HG02981 (cell line): ENCODE data around the gene RIC3.

Experiments used
- ATAC-seq: cut with Tn5 transposase; IDR thresholded peaks from one replicate; pipeline ENCODE4 v1.9.1; 2021; ENCODE audit warnings: mild to moderate bottlenecking, moderate library complexity; ENCODE audit not compliant: unreplicated experiment

Gene RIC3

DNA sequence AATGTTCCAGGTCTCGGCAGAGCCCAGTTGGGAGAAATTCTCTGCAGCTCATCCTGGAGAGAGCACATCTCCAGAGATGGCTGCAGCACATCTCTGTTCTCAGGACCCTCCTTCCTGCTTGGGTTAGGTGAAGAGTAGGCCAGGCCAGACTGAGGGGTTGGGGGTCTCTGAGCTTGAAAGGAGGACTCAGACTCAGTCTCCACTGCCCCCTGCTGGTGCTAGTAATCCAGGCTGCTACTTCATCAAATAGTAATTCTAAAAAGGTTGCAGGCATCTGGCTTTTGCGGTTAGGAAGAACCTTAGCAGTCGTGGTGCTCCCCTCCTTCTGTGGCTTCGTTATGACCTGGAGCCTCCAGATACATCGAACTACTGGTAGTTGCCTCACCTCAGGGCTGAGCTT, 78.1 kb downstream of the RIC3 start:
- ATAC-seq: no peak

DNA sequence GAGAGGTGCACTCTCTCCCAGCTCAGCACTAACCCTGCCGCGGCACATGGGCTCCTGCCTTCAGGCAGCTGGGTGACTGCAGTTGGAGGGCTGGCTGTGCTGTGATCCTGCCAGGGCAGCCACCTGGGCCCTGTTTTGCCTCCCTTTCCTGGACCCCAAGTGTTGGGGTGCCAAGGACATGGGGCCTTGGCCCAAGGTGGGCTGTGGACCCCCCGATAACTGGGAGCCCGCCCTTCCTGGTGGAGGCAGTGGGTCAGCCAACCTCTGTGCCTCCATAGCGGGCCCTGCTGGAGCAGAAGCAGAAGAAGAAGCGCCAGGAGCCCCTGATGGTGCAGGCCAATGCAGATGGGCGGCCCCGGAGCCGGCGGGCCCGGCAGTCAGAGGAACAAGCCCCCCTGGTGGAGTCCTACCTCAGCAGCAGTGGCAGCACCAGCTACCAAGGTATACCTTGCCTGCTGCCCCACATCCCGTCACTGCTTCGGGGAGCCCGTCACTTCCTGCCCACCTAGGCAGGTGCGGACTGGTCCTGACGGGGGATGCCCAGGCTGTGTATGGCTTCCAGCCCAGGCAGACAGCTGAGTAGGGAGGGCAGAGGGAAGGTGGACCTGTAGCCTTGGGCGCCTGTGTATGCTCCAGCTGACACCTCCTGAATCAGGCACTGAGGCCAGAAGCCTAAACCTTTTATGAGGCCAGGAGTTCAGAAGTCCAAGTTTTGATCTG, 78.9 kb downstream of the RIC3 start:
- ATAC-seq: no peak

DNA sequence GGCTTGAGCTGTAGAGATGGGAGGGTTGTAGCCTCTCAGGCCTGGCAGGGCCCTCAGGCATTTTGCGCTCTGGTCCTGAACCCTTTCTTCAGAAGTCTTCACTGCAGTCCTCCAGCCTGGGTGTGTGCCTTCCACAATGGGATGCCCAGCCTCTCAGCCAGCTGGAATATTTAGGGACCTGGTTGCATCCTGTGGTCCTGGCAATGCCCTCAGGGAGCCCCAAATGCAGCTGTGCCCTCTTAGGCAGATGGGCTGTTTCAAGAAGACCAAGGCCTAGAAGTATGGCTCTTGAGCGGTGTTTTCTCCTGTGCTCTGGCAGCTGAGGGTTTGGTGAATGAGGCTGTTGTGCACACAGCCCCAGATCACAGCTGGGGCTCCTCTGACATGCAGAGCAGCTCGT, 81.1 kb downstream of the RIC3 start:
- no peak for ATAC-seq

DNA sequence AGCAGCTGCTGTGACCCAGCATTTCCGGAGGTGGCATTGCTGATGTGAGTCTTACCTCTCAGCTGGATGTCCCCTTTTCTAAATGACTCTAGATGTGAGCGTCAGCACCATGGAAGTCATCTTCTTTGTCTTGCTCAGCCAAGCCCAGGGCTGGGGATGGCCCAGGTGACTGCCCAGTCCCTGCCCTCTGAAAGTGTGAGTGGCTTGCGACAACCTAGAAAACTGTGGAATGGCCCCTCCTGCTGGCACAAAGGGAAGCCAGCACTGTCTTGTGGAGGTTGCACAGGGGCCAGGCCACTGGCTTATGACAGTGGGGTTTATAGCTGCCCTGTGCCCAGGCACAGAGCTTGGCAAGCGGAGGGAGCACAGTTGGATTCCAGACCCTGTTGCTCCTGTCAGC, 81.6 kb downstream of the RIC3 start:
- no peak for ATAC-seq

DNA sequence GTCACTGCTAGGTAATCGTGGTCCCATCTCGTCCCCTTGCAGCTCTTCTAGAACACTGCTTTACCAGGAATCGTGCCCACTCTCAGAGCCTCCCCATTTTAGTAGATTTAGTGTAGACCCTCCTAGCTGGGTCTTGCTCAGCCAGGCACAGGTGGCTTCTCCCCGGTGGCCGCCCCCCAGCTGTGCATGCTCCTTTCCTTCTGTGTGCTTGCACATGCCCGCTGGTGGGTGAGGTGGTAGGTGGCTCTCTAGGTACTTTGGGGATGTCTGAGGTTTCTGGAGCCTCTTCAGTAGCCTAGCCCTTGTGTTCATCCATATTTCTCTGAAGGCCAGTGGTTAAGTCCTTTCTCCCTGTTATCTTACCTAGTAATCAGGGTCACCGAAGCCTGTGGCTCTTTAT, 82.3 kb downstream of the RIC3 start:
- ATAC-seq: no peak

DNA sequence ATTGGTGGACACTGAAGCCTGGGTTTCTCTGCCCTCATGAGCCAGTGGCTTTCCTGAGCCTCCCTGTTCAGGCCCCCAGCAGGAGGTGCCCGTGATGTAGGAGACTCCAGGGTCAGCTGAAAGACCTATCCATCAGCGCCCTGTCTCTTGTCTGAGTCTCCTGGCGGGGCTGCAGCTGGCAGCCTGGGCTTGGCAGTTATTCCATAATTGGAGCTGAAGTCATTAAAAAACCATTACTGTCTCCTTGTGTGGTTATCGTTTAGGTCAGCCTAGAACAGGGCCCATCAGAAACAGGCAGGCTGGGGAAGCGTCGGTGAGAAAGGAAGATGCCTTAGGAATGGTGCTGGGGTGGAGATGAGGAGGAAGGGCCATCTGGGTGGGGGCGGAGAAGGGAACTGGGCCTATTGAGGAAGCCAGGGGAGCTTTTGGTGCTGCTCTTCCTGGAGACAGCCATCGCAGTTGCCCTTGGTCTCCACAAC, 82.8 kb downstream of the RIC3 start:
- no peak for ATAC-seq

DNA sequence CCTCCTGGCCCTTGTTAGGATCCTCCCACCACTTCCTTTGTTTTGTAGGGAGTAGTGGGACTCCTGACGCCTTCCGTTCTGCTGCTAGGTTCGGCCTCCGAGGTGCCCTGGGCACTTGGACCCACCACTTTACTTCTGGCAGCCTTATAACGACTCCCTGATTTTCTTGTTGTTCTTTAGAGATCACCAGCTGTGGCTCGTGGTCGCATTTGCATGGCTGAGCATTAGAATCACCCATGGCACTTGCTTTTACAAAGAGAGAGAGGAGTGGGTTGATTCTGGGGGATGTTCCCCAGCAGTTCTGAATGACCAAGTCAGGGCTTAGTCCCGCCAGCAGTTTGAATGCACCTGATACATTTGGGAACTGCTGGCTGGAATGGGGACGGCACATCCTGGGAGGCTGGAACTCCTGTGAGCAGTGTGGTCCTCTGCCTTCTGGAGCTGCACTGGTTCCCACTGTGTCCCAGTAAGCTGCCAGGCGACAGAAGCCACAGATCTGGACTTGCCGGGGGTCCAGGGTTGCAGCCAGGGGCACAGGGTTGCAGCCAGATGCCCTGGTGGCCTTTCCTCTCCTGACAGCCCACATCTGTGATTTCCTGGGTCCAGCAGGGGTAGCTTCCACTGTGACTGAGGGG, 83.7 kb downstream of the RIC3 start:
- ATAC-seq: no peak

DNA sequence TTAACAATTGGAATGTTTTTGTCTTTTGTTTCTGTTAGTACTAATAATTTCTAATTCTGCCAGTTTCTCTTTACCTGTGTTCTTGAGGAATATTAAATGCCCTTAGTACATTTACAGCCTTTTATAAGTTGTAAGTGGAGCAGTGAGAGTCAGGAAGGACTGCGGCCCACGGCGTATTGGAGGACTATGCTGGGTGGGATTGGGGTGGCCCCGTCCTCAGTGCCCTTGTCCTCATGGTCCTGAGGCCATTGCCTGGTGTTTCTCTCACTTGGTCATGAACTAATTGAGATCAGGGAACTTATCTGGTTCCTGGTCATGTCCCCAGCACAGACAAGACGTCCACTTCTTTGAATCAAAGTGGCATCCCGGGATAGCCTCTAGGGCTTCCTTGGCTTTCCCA, 84.5 kb downstream of the RIC3 start:
- ATAC-seq: no peak

DNA sequence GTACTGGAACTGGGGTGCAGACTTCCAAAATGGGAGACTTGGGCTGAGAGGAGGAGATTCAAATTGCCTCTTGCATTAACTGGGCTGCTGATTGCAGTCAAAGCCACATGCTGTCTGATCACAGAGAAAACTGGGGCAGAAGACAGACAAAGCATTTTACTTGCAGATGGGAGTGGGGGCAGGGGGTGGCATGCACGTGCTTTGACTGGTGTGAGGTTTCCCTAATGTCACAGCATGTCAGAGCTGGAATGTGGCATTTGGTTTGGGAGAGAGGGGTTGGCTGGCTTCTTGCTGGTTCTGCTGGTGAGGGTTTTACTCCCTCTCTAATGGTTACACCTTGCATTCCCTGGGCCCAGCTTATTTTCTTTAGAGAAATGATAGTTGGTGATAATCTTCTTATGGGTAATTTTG, 84.9 kb downstream of the RIC3 start:
- ATAC-seq: no peak

DNA sequence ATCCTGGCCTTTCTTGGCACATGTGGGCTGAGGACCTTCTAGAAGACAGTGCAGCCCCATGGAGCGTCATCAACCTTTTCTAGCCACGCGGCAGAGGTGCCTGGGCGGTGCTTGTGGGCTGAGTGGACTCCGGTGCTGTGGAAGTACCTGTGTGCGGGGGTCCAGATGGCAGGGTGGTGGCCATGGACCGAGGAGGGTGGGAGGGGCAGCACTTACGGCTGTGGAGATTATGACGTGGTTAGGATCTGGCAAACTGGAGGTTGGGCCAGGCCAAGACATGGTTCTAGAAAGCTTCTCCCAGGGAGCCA, 85.8 kb downstream of the RIC3 start:
- no peak for ATAC-seq

DNA sequence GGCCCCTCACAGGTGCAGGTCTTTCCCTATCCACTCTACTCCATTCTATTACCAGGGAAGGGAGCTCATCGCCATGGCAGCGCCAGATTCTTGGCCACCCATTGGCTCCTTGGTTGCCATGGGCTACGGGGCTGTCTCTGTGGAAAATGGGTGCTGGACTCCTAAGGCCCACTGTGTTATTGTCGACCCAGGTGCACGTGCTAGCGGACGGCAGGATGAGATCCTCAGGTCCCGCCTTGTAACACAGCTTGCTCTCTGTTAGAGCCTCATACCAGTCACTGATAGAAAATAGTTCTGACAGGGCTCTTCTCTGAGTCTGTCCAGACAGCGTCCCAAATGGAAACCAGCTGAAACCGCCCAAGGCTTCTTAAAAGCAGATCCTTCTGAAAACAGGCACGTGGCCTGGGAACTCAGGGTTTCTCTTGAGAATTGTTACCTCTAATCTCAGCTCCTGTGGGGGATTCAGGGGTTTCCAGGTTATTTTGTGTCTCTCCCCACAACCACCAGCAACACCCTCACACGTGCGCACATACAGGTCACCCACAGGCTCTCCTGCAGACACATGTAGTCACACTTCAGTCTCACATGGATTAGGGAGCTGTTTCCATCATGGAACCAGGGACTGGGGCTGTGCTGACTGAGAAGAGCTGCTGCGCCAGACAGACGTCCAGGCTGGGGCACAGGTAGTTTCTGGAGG, 86.3 kb downstream of the RIC3 start:
- ATAC-seq: no peak

DNA sequence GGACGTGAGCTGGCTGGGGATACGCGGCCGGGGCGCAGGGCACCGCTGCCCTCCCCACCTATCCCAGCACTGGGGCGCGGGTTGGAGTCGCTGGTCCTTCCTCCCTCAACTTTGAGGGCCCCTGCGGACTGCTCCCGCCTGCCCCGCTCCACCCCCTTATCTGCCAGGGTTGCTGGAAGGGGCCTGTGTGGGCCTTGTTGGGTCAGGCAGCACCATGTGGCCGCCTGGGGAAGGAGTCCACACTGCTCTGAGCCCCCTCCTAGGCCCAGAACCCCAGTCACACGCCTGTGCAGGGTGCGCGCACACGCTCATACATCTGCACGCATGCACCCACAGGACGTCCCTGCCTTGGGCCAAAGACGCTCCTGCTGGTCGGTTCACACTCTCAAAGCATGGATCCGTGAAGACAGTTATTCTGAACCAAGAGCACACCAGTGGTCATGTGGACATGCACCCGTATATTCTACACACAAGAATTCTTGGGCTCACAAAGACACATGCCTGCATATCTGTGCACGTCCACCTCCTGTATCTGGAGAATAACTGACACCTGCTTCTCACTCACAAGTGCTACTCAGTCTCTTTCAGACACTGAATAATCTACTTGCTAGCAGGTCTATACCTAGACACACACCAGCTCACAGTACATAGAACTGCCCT, 87.1 kb downstream of the RIC3 start:
- no peak for ATAC-seq

DNA sequence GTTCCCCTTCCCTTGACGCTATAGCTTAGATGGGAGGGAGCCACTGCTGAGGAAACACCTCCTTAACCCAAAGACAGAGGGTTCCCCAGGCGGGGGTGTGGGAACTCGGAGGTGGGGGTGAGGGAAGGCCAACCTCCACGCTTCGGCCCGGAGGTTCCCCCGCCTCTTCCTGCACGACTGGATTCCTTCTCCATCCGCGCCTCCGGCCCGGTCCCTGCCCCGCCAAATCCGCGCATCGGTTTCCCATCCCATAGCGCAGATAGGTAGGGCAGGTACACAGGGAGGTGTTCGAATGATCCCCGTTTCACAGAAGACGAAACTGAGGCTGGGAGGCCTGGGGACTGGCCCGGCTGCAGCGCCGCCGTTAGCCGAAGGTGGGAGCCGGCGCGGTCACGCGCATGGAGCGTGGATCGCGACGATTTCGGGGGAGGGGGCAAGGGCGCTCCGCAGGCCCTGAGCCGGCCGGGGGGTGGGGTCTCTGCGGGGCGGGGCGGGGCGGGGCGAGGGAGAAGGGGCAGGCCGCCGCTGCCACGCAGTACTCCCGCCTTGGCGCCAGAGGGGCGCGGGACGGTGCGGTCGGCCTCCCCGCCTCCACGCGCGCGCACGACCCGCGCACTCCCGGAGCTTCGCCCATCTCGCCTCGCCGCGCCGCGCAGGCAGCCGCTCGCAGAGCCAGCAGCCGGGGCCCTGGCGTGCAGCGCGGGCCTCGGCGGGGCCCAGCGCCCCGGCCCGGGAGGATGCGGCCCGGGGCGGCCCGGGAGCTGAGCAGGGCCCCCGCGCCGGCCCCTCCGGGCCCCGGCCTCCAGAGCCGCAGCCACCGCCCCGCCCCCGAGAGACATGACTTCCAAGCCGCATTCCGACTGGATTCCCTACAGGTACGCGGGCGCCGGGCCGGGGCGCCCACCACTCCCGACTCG, 87.9 kb downstream of the RIC3 start, which contains the start of gene TUB:
Gene TUB (plus strand): TSS at position 538 of the 917 bp plus-strand sequence. CDS start 300 bp downstream, at position 838.
- ATAC-seq: no peak

DNA sequence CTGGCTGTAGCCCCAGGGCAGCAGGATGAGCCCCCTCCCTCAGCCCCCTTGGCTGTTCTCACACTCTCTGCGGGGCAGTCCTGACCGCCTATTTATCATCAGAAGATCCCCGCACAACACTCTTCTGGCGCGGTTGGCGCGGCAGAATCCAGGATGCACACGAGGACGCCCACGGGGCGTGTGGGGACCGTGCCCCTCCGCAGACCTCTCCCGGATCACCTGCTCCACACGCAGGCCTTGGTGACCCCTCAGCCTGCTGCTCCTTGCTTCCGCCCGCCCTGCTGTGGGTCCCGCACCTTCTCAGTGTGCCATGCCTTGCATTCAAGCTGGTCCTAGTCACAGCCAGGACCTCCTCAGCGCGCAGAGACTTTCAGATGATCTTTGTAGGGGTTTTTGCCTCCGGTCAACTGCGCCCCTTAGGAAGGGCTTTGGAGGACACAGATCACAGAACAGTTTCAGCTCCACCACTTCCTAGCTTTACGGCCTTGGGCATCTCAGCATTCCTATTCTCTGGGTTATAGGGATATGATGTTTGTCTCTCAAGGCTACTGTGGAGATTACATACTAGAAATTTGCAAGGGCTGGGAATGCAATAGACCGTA, 88.7 kb downstream of the RIC3 start:
- no peak for ATAC-seq

DNA sequence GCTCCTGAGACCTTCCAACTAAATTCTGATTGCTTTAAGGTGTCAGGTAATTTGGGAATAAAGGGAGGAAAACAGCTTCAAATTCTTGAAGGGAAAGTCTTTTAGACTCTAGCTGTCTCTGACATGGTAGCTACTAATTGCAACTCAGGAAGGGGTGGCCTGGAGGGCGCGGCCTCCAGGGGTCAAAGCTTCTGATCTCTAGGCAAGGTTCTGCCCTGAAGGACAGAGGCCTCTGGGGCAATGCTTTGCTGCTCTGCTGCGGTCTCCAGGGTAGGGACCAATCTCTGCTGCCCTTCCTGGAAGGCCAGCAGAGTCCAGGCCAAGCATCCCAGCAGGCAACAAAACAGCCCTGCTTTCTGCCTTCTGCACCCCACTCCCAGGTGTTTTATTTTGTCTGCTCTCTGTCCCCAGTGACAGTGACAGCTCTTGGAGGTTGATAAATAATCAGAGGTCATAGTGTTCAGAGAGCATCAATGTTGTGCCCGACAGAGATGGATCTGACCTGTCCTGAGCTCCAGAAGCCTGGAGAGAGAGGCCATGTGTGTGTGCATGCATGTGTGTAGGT, 89.6 kb downstream of the RIC3 start:
- no peak for ATAC-seq

DNA sequence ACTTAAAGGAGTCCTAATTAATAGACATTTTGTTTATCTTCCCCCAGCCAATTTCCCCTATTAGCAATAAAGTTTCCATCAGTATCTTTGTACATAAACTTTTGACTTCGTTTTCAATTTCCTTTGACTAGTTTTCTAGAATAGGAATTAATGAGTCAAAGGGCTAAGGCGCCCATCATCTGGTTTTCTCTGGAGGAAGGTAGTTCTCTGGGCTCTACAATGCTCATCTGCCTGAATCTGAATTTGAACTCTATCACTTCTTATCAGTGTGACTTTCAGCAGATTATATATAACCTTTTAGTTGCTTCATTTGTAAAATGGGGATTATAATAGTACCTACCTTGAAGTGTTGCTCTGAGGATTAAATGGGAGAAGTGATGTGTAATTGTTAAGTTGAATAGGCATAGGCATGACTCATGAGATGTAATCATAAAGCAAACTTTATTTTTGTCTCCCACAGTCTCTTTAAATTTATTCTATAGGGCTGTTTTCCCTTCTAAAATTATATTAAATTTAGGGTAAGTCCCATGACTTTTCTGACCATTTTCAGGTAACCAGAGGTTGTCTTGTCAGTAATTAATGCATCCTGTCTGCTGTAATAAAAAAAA, 93.6 kb downstream of the RIC3 start:
- no peak for ATAC-seq

DNA sequence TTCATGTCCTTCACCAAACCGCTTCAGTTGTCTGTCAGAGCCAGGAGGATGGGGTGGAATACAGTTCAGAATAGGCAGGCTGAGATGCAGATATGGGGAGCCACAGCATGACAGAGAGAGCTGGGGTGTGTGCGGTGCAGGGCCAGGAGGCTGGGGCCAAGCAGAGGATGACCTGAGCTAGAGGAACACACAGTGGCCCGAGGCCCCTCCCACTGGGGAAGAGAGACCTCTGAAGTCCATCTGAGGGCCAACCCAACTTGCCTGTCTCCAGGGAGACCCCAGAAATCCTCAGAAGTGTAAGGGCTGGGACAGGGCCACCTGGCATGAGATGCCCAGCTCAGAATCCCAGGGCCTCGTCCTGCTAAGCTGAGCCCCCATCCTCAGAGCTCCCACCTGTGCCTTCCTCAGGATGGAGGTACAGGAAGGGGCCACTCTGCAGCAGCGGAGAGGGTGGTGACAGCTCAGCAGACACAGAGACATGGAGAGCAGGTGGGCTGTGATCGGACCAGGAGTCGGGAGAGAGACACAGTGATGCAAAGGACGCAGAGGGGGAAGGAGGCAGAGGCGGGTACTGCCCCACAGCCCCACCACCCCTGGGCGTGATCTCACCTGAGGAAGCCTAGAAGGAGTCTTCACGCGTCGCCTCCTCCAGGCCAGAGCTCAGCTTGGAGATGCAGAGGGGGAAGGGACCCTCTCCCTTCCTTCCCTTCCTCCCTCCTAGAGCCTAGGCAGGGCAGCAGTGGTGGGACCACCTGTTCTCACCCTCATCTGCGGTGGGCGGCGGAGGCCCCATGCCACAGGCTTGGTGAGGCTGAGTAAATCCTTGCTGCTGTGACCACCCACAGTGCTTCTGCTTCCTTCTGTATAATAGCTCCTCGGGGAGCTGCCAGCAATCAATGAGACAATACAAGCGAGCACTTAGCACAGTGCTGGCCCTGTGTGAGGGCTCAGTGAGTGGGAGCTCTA, 96.9 kb downstream of the RIC3 start:
- no peak for ATAC-seq

DNA sequence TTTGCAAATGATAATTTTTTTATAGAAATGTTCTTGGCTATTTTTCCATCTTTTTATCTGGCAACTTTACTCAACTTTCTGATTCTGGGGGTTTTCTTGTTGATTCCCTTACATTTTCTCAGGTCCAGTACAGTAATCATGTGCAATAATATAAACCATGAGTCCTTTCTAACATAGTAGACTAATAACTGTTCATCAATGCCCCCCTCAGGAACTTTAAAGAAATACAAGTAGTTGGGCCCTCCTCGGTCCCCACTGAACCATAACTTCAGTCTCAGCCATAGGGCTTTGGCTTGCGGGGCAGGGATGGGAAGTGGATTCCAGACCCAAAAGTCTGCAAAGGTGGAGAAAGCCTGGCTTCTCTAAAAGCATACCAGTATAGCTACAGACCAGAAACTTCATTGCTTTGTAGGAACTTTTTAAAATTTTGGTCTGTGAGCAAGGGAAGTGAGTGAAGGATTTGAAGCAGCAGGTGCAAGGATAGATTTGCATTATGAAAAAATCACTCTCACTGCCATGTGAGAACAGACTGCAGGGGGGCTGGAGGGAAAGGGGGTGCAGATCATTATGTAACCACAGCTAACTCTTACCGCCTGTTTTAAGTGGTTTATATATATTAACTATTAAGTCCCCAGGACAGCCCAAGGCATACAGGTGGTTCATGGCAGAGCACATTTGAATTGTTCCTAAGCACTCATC, 98.3 kb downstream of the RIC3 start:
- peak; percentile 40 for ATAC-seq
